Stimulated activated CD4-positive, alpha-beta T cell treated with anti-CD3 and anti-CD28 coated beads, Interleukin-4, amount 100 ng/mL, for 1 hour (primary cell): ENCODE data around the gene NTM.

Experiments used
- DNase-seq: peaks from one replicate; pipeline ENCODE4 v3.0.0-alpha.2; 2020

Gene NTM

GRCh38 chr11:131609921-131610320 lies 239.5 kb downstream of the NTM start:
- no peak for DNase-seq

GRCh38 chr11:131611322-131611721 lies 240.9 kb downstream of the NTM start:
- no peak for DNase-seq

GRCh38 chr11:131612533-131612932 lies 242.1 kb downstream of the NTM start:
- no peak for DNase-seq

- DNase-seq: no peak
Measured at GRCh38 chr11:131614631-131615030, 244.2 kb downstream of the NTM start.

GRCh38 chr11:131615611-131616010 lies 245.2 kb downstream of the NTM start:
- no peak for DNase-seq

GRCh38 chr11:131616481-131617140 lies 246.2 kb downstream of the NTM start:
- DNase-seq: no peak

GRCh38 chr11:131618201-131618600 lies 247.8 kb downstream of the NTM start:
- no peak for DNase-seq

- DNase-seq: no peak
Measured at GRCh38 chr11:131622193-131622592, 251.8 kb downstream of the NTM start.

GRCh38 chr11:131624531-131624930 lies 254.1 kb downstream of the NTM start:
- DNase-seq: no peak

GRCh38 chr11:131626788-131627187 lies 256.4 kb downstream of the NTM start:
- no peak for DNase-seq

- no peak for DNase-seq
Measured at GRCh38 chr11:131628739-131629138, 258.3 kb downstream of the NTM start.

- no peak for DNase-seq
Measured at GRCh38 chr11:131629925-131630540, 259.6 kb downstream of the NTM start.

GRCh38 chr11:131632971-131633370 lies 262.6 kb downstream of the NTM start:
- DNase-seq: no peak

- no peak for DNase-seq
Measured at GRCh38 chr11:131633921-131634715, 263.7 kb downstream of the NTM start.

GRCh38 chr11:131637469-131638175 lies 267.2 kb downstream of the NTM start:
- no peak for DNase-seq

GRCh38 chr11:131638889-131639288 lies 268.5 kb downstream of the NTM start:
- DNase-seq: no peak

- no peak for DNase-seq
Measured at GRCh38 chr11:131640320-131640719, 269.9 kb downstream of the NTM start.

GRCh38 chr11:131642756-131643531 lies 272.5 kb downstream of the NTM start:
- DNase-seq: no peak

GRCh38 chr11:131644204-131644795 lies 273.9 kb downstream of the NTM start:
- DNase-seq: no peak

GRCh38 chr11:131645237-131645636 lies 274.8 kb downstream of the NTM start:
- no peak for DNase-seq

GRCh38 chr11:131649856-131650255 lies 279.4 kb downstream of the NTM start:
- no peak for DNase-seq

GRCh38 chr11:131652231-131652630 lies 281.8 kb downstream of the NTM start:
- DNase-seq: no peak
